Spleen (tissue), 11 donors: ENCODE results near the gene CLMN. TPM values are rescaled to one million over a fixed set of nuclear protein-coding genes. Genes with fewer than 3 reads are reported as not detected.
"Not testable (repeated sequence)": the region's sequence is repeated elsewhere in the genome, so short reads cannot be mapped to it uniquely, and the experiment has no call there.

Source experiments
- DNase-seq: peaks from one replicate; pipeline ENCODE4 v3.0.0-alpha.2; 2020
- H3K27ac ChIP-seq, 8 donors: fragments of 200-600 bp; sonication (generic) in 7 of 8; 1 replicate in 4 of 8; 2 replicates in 4 of 8; pipeline versions ENCODE4 v1.5.0 to v1.8.0; 2016 to 2021; ENCODE audit warnings: inconsistent platforms in 4 of 8, mild to moderate bottlenecking in 4 of 8, moderate library complexity in 1 of 8
- H3K27me3 ChIP-seq, 7 donors: fragments of 200-600 bp; sonication (generic) in 6 of 7; replicated peaks in 1 of 7; 1 replicate in 4 of 7; 2 replicates in 3 of 7; pipeline versions ENCODE4 v1.5.0 to v1.8.0; 2016 to 2021; ENCODE audit warnings: inconsistent platforms in 3 of 7, mild to moderate bottlenecking in 1 of 7
- H3K36me3 ChIP-seq, 6 donors: fragments of 200-600 bp; sonication (generic) in 5 of 6; 1 replicate in 4 of 6; 2 replicates in 2 of 6; pipeline versions ENCODE4 v1.5.0 to v1.8.0; 2016 to 2021; ENCODE audit warnings: inconsistent platforms in 2 of 6
- H3K4me1 ChIP-seq, 6 donors: fragments of 200-600 bp; sonication (generic) in 5 of 6; 1 replicate in 3 of 6; 2 replicates in 3 of 6; pipeline versions ENCODE4 v1.5.0 to v1.8.0; 2016 to 2021; ENCODE audit warnings: inconsistent platforms in 3 of 6
- H3K4me3 ChIP-seq, 8 donors: fragments of 200-600 bp; sonication (generic) in 7 of 8; 1 replicate in 4 of 8; 2 replicates in 4 of 8; pipeline versions ENCODE4 v1.5.0 to v1.8.0; 2016 to 2021; ENCODE audit warnings: inconsistent platforms in 4 of 8, mild to moderate bottlenecking in 4 of 8, moderate library complexity in 2 of 8
- H3K9me3 ChIP-seq, 8 donors: fragments of 200-600 bp; sonication (generic) in 7 of 8; 1 replicate in 4 of 8; 2 replicates in 4 of 8; pipeline versions ENCODE4 v1.5.0 to v1.8.0; 2016 to 2021; ENCODE audit warnings: inconsistent platforms in 4 of 8
- CTCF ChIP-seq, 11 experiments: fragments of 200-600 bp in 7 of 11; fragments of 450-650 bp in 4 of 11; sonication (generic) in 4 of 11; IDR thresholded peaks in 8 of 11; conservative IDR thresholded peaks in 3 of 11; 1 replicate in 7 of 11; 2 replicates in 4 of 11; pipeline versions ENCODE4 v1.4.0 to v1.8.0; 2016 to 2021; ENCODE audit warnings: antibody characterized with exemption in 11 of 11, inconsistent platforms in 4 of 11, mild to moderate bottlenecking in 1 of 11
- POLR2A ChIP-seq, 3 donors: fragments of 450-650 bp; IDR thresholded peaks; one replicate each; pipeline ENCODE4 v1.5.1; 2017; ENCODE audit warnings: antibody characterized with exemption in 3 of 3, mild to moderate bottlenecking in 1 of 3
- POLR2AphosphoS5 ChIP-seq, 3 donors: sonication (generic); formaldehyde crosslinking; IDR thresholded peaks; one replicate each; pipeline ENCODE4 v1.5.1; 2017; ENCODE audit warnings: antibody characterized with exemption in 3 of 3
- WGBS, 5 donors: extraction: QIAGEN DNeasy Blood & Tissue Kit in 3 of 5; methylation state at CpG; one replicate each; pipeline versions ENCODE4 v1.1.5 to v1.1.7; 2013 to 2018; 5-methylcytosine and 5-hydroxymethylcytosine counted together
- intact Hi-C: fragments of 100-400 bp; cut with DNase I; formaldehyde crosslinking; loops from one replicate; pipeline ENCODE4 v1.15.0; 2023; ENCODE audit warnings: low total_unique reads
- polyA plus RNA-seq, 3 donors: library from polyadenylated mRNA; stranded (reverse); fragments of 200-250 nt; gene quantifications; one replicate each; pipeline ENCODE4 v1.2.1, GENCODE V29; 2013
- total RNA-seq, 7 donors: library from RNA; depleted of rRNA in 3 of 7; stranded (reverse); fragments of >200 nt in 3 of 7; fragmentation: NEBNext Ultra II Directional in 4 of 7; extraction: Animal tissue kit (Norgen Biotek cat#: 25700) in 4 of 7; gene quantifications; one replicate each; pipeline versions ENCODE4 v1.1.0 to v1.2.1, GENCODE V29; 2016 to 2021
- donor health status: healthy with polysubstance abuse.
- donor health status: DM: no; HTN: no; CAD: no; lungs with moderate emphysema.
- donor health status: DM: no; HTN: no; CAD: no.
- donor health status: Bipolar disorder and iron deficiency.
- donor health status: healthy.
- donor health status: DM: no; HTN: no; CAD: no.
- donor health status: DM: yes; HTN: yes; CAD: no.

Gene CLMN
- total and polyA plus RNA-seq, 10 donors = 2.7 to 21.4 (median 14.8) TPM

GRCh38 chr14:95140060-95140858, 179.4 kb downstream of the CLMN start:
- WGBS, 5 donors = 58 to 61% (median 60%) methylated on average over 5 of the region's 5 CpGs
- Histone ChIP-seq H3K4me3 (no peak overlapping the region), H3K27ac (peak overlapping the region; percentile 9 to 79 (median 49)), H3K4me1 (peaks cover 43 to 93% (median 75%) of the 10 kb centered on the region in 6 donors), H3K36me3 (peaks cover 0 to 8% (median 0%) of the 10 kb centered on the region in 6 donors), H3K9me3 (peaks cover 8 to 12% (median 10%) of the 10 kb centered on the region in 8 donors), H3K27me3 (no peaks in the 10 kb centered on the region)
- intact Hi-C loops = no loop called here
- TF ChIP-seq POLR2A (IDR thresholded peaks at IDR 0.05) (no peak), POLR2AphosphoS5 (IDR thresholded peaks at IDR 0.05) (no peak), CTCF (IDR thresholded peaks at IDR 0.05 in 8 of 11, conservative IDR thresholded peaks at IDR 0.05 in 3 of 11) (no peak)
- no peak for DNase-seq

- Histone ChIP-seq H3K27me3 (no peaks in the 10 kb centered on the region), H3K4me1 (peaks cover 42 to 98% (median 78%) of the 10 kb centered on the region in 6 donors), H3K36me3 (peaks cover 0 to 8% (median 0%) of the 10 kb centered on the region in 6 donors), H3K9me3 (no peaks in the 10 kb centered on the region), H3K4me3 (no peak overlapping the region), H3K27ac (peak overlapping the region in 1 of 8 donors; percentile 61)
- TF ChIP-seq POLR2AphosphoS5 (IDR thresholded peaks at IDR 0.05) (no peak), POLR2A (IDR thresholded peaks at IDR 0.05) (no peak), CTCF (IDR thresholded peaks at IDR 0.05 in 8 of 11, conservative IDR thresholded peaks at IDR 0.05 in 3 of 11) (no peak)
- 100% methylated on average over 1 of the region's 1 CpG; no CpG with 5 or more reads in 4 of the 5 donors for WGBS, 5 donors
- DNase-seq = no peak
- intact Hi-C loops = no loop called here
These were observed 180.8 kb downstream of the CLMN start for GRCh38 chr14:95138876-95139275.

- H3K4me3 ChIP-seq, intact Hi-C loops, H3K9me3 ChIP-seq, H3K36me3 ChIP-seq, H3K27me3 ChIP-seq, DNase-seq: not testable (repeated sequence)
- H3K27ac ChIP-seq = peak overlapping the region in 5 of 8 donors; percentile 27 to 63 (median 60)
- 85 to 90% (median 87%) methylated on average over 4 to 5 of the region's 5 CpGs for WGBS, 5 donors
- peaks cover 38 to 96% (median 77%) of the 10 kb centered on the region in 6 donors for H3K4me1 ChIP-seq
These were observed 181.3 kb downstream of the CLMN start for GRCh38 chr14:95138455-95138854.

GRCh38 chr14:95137804-95138167, 181.9 kb downstream of the CLMN start:
- no peaks in the 10 kb centered on the region for H3K27me3 ChIP-seq
- intact Hi-C loops = no loop called here
- no peak overlapping the region for H3K4me3 ChIP-seq
- DNase-seq = no peak
- peaks cover 33 to 95% (median 73%) of the 10 kb centered on the region in 6 donors for H3K4me1 ChIP-seq
- TF ChIP-seq CTCF (IDR thresholded peaks at IDR 0.05 in 8 of 11, conservative IDR thresholded peaks at IDR 0.05 in 3 of 11) = no peak
- TF ChIP-seq POLR2A (IDR thresholded peaks at IDR 0.05) = no peak
- no peak for TF ChIP-seq POLR2AphosphoS5 (IDR thresholded peaks at IDR 0.05)
- H3K9me3 ChIP-seq = no peaks in the 10 kb centered on the region
- WGBS, 5 donors = 65 to 77% (median 73%) methylated on average over 5 of the region's 5 CpGs
- H3K27ac ChIP-seq = peak overlapping the region in 6 of 8 donors; percentile 22 to 63 (median 58)
- H3K36me3 ChIP-seq = peaks cover 0 to 15% (median 4%) of the 10 kb centered on the region in 6 donors
